HepG2 (cell line): ENCODE measurements around the gene ZNF620. TPM values are rescaled to one million over a fixed set of nuclear protein-coding genes. Genes with fewer than 3 reads are reported as not detected.

ENCODE experiments used
- CSRNP2 ChIP-seq: sonication (generic); formaldehyde crosslinking; conservative IDR thresholded peaks from 2 replicates; pipeline ENCODE4 v1.8.0; 2022; ENCODE audit warnings: low read depth, missing genetic modification reagents
- FOXK1 ChIP-seq: sonication (generic); formaldehyde crosslinking; IDR thresholded peaks from 2 replicates; pipeline ENCODE4 v1.4.0; 2020; ENCODE audit warnings: low read depth, missing genetic modification reagents, borderline replicate concordance
- GLI4 ChIP-seq: sonication (generic); formaldehyde crosslinking; IDR thresholded peaks from 2 replicates; pipeline ENCODE4 v1.5.1; 2020; ENCODE audit warnings: missing genetic modification reagents, mild to moderate bottlenecking, moderate library complexity, borderline replicate concordance
- KAT7 ChIP-seq: IDR thresholded peaks from 2 replicates; pipeline ENCODE4 v1.6.1; 2018; ENCODE audit warnings: borderline replicate concordance, missing compliant biosample characterization
- NFRKB ChIP-seq: fragments of 450-650 bp; IDR thresholded peaks from 2 replicates; pipeline ENCODE4 v1.6.1; 2017
- RBFOX2 ChIP-seq: fragments of 200-400 bp; formaldehyde crosslinking; IDR thresholded peaks from 2 replicates; pipeline ENCODE4 v1.6.1; 2017; ENCODE audit warnings: low read depth, mild to moderate bottlenecking, low read length
- SP1 ChIP-seq, 2 experiments: fragments of 450-650 bp in 1 of 2; sonication (generic) in 1 of 2; formaldehyde crosslinking in 1 of 2; IDR thresholded peaks; 2 replicates each; pipeline versions ENCODE4 v1.4.0 to v1.6.1; 2016 to 2020; ENCODE audit warnings: missing genetic modification reagents in 1 of 2
- SRSF4 ChIP-seq: fragments of 200-400 bp; formaldehyde crosslinking; IDR thresholded peaks from one replicate; pipeline ENCODE4 v1.6.1; 2018; ENCODE audit warnings: mild to moderate bottlenecking, low read depth, low read length, moderate library complexity; ENCODE audit not compliant: poor library complexity, severe bottlenecking
- ZFAT ChIP-seq: sonication (generic); formaldehyde crosslinking; conservative IDR thresholded peaks from 2 replicates; pipeline ENCODE4 v1.8.1; 2023; ENCODE audit warnings: missing genetic modification reagents, inconsistent platforms
- ZFYVE20 ChIP-seq: sonication (generic); formaldehyde crosslinking; IDR thresholded peaks from 2 replicates; pipeline ENCODE4 v1.8.0; 2023; ENCODE audit warnings: low read depth, mild to moderate bottlenecking, moderate library complexity, missing genetic modification reagents, borderline replicate concordance
- ZKSCAN1 ChIP-seq: fragments of 150-350 bp; IDR thresholded peaks from 2 replicates; pipeline ENCODE4 v1.6.1; 2014; ENCODE audit warnings: low read length
- ZNF264 ChIP-seq: sonication (generic); formaldehyde crosslinking; IDR thresholded peaks from 2 replicates; pipeline ENCODE4 v1.4.0; 2020; ENCODE audit warnings: missing genetic modification reagents
- ZNF350 ChIP-seq: sonication (generic); formaldehyde crosslinking; IDR thresholded peaks from 2 replicates; pipeline ENCODE4 v1.4.0; 2020; ENCODE audit warnings: mild to moderate bottlenecking, low read depth, missing genetic modification reagents, borderline replicate concordance
- ZNF383 ChIP-seq: sonication (generic); formaldehyde crosslinking; IDR thresholded peaks from 2 replicates; pipeline ENCODE4 v1.4.0; 2020; ENCODE audit warnings: missing genetic modification reagents, mild to moderate bottlenecking, borderline replicate concordance
- ZNF407 ChIP-seq: sonication (generic); formaldehyde crosslinking; IDR thresholded peaks from one replicate; pipeline ENCODE4 v1.5.1; 2020; ENCODE audit warnings: mild to moderate bottlenecking, missing genetic modification reagents; ENCODE audit errors: not compliant biosample characterization
- ZNF563 ChIP-seq: sonication (generic); formaldehyde crosslinking; IDR thresholded peaks from 2 replicates; pipeline ENCODE4 v1.8.0; 2022; ENCODE audit warnings: mild to moderate bottlenecking, moderate library complexity, missing genetic modification reagents
- polyA plus RNA-seq, 8 experiments: library from polyadenylated mRNA; depleted of rRNA in 3 of 8; stranded (reverse) in 7 of 8; unstranded in 1 of 8; fragments of >200 nt; fragmentation: Illumina TruSeq in 4 of 8; extraction: Trizol in 4 of 8; gene quantifications; 2 replicates each; pipeline versions ENCODE4 v1.2.1 to v1.2.3, GENCODE V29; 2011 to 2016; ENCODE audit warnings: low read depth in 4 of 8, missing spikeins in 1 of 8, mixed read lengths in 1 of 8; ENCODE audit not compliant: insufficient read depth in 1 of 8
- total RNA-seq, 5 experiments: library from RNA; depleted of rRNA; stranded (reverse); fragments of >200 nt; fragmentation: Illumina TruSeq; extraction: Trizol; gene quantifications; 2 replicates each; pipeline ENCODE4 v1.2.3, GENCODE V29; 2016; ENCODE audit warnings: low read depth in 1 of 5
- TF ChIP-seq, protein P1 (sequence below): sonication (generic); formaldehyde crosslinking; IDR thresholded peaks from 2 replicates; pipeline ENCODE4 v1.8.0; 2023; ENCODE audit warnings: mild to moderate bottlenecking, missing genetic modification reagents

Gene ZNF620
- total and polyA plus RNA-seq, 2 of the 13 experiments (the other 11 are each of a cell fraction or from before 2014, with no cell fraction given), result 2.3 to 12.2 TPM

GRCh38 chr3:40456940-40457823 lies 48.7 kb upstream of the ZNF620 start, which contains the start of gene RPL14 (continued):
- TF ChIP-seq ZNF407 (CRISPR knock-in tag) (peak; percentile 62), FOXK1 (peak; percentile 63; the same call in 1 of the 2 replicates), ZNF264 (CRISPR knock-in tag) (no peak), RBFOX2 (peak; percentile 100), SP1 (IDR thresholded peaks at IDR 0.05) (no peak), SP1 (CRISPR knock-in tag; IDR thresholded peaks at IDR 0.05) (0 out of 2 replicates have a peak, but pooled peaks have one; percentile 47), SRSF4 (no peak), ZNF563 (peak; percentile 93), GLI4 (peak; percentile 96; the same call in 1 of the 2 replicates), CSRNP2 (CRISPR knock-in tag) (peak; percentile 77; the same call in 1 of the 2 replicates), ZNF350 (CRISPR knock-in tag) (no peak), ZFYVE20 (CRISPR knock-in tag) (0 out of 2 replicates have a peak, but pooled peaks have one; percentile 36), ZFAT (CRISPR knock-in tag) (0 out of 2 replicates have a peak, but pooled peaks have one; percentile 54), KAT7 (CRISPR knock-in tag) (peak; percentile 88; the same call in 1 of the 2 replicates), ZKSCAN1 (no peak), NFRKB (no peak), ZNF383 (CRISPR knock-in tag) (no peak)
- TF ChIP-seq, protein P1, sequence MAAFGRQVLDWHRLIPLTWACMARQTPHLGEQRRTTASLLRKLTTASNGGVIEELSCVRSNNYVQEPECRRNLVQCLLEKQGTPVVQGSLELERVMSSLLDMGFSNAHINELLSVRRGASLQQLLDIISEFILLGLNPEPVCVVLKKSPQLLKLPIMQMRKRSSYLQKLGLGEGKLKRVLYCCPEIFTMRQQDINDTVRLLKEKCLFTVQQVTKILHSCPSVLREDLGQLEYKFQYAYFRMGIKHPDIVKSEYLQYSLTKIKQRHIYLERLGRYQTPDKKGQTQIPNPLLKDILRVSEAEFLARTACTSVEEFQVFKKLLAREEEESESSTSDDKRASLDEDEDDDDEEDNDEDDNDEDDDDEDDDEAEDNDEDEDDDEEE (CRISPR knock-in tag), result peak; percentile 79; the same call in 1 of the 2 replicates
